Activated T-cell treated with anti-CD3 and anti-CD28 coated beads, Interleukin-2, amount 50 U/mL, for 1 hour (primary cell): ENCODE results near the gene HOXD11.

Experiments used
- DNase-seq: peaks from one replicate; pipeline ENCODE4 v3.0.0-alpha.2; 2020

The HOXD11 gene

DNA sequence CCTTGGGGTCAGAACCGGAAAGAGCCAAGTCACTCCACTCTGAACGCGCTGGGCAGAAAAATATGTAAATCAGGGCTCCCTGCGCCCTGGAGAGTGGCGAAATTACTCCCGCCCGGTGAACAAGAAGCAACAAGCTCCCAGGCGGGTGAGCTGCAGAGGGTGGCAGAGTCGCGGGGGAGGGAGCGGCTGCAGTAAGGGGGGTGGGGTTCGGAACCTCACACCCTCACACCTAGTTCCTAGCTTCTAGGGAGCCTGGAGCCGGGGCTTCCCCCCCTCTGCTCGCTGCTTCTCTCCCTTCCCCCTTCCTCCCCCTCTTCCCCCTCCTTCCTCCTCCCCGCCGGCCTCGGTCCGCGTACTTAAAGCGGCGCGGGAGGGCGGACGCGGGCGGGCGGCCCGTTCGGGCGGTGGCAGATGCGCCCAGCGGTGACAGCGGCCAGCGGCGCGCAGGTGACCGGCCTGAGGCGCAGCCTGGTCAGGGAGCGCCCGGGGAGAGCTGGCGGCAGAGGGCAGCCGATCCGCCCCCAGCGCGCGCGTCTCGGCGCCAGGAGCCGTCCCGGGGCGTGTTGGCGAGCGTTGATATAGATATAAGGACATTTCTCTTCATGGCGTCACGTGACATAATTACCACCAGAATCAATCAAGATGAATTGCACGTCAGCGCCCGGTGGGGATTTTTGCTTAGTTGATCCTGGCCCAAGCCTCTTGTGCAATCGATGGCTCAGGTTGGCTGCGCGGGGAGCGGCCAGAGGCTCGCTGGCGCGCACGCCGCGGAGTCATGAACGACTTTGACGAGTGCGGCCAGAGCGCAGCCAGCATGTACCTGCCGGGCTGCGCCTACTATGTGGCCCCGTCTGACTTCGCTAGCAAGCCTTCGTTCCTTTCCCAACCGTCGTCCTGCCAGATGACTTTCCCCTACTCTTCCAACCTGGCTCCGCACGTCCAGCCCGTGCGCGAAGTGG lies at the start of gene HOXD11:
Gene HOXD11, plus strand, starts transcription at position 700 of the 959 bp plus-strand sequence. Its CDS starts 76 bp downstream, at position 776.
- peak; percentile 28 for DNase-seq

DNA sequence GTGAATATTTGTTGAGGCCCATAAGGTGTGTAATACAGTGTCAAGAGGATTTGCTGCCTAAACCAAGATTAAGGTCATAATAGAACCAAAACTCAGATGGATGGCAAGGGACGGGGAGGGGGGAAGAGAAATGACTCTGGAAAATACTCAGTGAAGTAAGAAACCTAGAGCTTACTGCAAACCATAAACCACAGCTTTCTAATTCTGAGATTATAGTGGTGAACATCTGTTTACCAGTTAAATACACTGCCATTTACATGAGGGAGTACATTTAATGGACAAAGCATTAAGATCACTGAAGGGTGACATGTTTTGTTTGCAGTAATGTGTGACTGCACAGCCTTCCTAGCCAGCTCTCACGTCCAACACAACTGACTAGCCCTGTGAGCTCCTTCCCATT lies 43.1 kb upstream of the HOXD11 start:
- no peak for DNase-seq

DNA sequence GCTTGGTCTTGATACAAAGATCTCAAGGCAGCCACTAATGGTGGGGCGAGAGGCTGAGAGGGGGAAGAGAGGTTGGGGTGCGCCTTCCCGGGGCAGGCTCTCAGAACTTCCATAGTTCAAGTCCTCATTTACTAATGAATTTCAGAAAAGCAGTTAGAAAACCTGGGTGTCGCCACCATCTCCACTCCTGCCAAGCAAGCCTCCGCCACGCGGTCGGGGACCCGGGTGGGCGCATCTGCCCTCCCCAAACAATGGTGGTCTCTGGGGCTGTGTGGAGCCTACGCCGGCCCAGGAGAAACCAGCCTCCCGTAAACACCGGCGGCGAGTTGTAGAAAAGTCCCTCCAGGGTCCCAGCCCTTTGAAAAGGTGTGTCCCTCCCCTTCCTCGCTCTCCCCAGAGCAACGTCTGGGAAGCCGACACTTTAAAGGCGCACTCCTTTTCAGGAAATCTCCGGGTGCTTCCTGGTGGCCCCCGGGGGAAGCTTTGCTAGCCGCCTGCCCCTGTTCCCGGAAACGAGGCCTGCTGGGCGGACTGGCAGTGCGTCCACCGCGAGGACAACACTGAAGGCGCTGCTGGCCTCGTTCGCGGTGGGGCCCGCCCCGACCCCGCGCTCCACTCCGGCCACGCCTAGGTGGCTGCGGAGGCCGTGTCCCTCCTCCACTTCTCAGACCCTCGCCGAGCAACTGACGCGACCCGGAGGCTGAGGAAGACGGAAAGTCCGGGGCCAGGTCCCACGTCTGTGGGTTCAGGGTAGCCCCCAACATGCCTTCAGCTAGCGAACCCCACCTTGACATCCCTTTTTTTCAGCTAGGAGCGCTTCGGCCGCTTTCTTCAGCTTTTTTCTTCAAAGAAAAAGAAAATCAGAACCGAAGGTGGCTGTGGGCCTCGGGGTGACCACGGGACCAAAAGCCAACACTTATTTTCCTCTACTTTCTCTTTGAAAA lies 40.2 kb upstream of the HOXD11 start:
- DNase-seq, result no peak

DNA sequence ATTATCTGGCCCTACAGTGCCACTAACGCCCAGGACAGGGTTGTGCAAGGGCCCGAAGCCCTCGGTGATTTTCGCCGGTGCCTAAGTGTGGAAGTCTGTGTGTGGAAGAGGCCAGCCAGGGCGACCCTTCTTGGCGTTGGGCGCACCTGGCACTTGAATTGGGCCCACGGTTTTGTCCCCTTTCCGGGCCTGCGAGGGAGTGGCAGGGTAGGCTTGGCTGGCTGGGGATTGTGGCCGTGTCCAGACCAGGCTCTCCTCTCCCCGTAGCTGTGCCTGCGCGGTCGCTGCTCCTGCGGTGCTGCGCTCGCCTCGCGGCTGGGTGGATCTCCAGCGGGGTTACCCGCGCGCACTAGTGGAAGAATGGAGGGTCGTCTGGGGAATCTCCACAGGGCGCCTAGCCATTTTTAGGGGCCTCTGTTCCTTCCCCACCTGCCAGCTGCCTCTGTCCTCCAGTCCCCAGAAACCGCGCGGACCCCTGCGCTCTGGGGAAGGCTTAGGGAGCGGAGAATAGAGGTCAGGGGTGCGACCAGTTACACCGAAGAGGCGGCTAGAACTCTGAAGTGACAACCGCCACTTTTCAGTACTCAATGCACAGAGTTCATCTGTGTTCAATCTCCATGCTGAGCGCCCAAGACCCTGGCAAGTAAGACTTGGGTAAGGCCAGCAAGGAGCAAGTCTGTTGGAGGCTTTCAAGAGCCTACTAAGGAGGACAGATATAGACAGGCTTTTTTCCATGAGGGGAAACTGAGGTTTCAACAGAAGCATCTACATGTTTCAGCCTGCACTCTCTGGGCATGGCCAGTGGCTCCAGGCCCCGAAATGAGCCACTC lies 39.3 kb upstream of the HOXD11 start:
- no peak for DNase-seq

DNA sequence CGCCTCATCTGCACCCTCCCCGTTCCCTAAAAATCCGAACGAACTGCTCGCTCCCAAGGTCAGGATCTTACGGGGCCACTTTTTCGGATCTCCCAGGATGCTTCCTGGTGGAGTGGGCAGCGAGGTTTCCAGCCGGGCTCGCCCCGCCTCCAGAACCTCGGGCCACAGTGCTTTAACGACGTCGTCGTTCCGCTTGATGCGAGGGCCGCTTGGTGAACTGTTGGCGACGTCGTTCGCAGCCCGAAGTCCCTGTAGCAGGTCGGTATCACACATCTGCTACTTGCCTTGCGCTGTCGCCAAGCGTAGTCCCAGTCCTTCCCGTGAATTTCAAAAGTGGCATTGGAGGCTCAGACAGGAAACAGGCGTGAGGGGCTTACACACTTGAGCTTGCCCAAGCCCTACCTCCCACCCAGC lies 38.7 kb upstream of the HOXD11 start:
- no peak for DNase-seq

DNA sequence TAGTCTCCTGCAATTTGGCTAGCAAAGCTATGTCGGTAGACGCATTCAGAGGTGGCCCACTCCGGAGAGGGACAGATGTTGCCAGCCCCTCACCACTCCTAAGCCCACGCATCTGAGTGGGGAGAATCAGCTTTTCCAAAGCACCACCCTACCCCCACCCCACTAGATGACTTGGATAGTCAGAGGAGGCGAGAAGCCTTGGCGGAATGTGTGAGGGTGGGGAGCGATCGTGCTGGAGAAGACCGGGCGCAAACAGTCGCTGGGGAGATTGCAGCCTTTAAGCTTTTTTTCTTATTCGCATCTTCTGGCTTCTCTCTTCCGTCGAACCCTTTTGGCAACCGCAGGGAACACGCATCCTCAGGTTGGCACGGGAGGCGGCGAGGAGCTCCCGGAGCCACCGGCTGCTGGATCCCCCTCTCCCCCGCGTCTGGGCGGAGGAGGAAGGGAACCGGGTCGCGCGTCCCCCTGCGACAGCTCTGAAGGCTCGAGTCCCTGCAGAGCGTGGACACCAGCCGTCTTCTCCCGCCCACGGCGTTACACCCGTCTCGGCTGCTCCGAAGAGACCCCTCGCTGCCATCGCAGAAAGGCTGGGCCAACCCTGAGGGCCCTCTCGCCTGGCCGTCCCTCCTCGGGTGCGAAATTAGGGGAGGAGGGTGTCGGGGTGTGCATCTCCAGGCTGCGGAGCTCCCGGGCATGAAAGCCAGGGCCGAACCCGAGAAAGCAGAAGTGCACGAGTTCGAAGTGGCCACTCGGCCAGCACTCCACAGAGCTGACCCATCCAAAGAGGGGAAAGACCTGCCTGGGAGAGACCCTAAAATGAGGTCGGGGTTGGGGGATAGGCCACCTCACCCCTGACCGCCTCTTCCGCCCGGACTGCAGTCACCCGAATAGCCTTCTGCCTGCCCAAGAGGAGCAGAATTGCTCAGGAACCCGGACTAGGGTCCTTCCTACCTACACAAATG lies 35.5 kb upstream of the HOXD11 start:
- DNase-seq, result no peak

DNA sequence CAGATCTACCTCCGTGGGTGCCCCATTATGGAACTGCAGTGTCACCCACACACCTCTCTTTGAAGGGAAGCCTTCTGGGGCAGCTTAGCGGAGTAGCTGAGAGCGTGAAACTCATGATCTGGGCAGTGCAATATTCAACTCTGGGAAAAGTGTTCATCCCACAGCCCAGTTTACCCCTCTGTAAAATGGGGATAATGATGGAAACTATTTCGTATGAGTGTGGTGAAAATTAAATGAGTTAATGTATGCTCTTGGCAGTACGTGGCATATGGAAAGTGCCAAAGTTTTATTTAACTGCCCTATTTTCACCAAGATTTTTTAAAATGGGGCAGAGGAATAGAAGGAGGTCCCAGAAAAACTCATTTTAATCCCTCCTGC lies 34.8 kb upstream of the HOXD11 start:
- no peak for DNase-seq

DNA sequence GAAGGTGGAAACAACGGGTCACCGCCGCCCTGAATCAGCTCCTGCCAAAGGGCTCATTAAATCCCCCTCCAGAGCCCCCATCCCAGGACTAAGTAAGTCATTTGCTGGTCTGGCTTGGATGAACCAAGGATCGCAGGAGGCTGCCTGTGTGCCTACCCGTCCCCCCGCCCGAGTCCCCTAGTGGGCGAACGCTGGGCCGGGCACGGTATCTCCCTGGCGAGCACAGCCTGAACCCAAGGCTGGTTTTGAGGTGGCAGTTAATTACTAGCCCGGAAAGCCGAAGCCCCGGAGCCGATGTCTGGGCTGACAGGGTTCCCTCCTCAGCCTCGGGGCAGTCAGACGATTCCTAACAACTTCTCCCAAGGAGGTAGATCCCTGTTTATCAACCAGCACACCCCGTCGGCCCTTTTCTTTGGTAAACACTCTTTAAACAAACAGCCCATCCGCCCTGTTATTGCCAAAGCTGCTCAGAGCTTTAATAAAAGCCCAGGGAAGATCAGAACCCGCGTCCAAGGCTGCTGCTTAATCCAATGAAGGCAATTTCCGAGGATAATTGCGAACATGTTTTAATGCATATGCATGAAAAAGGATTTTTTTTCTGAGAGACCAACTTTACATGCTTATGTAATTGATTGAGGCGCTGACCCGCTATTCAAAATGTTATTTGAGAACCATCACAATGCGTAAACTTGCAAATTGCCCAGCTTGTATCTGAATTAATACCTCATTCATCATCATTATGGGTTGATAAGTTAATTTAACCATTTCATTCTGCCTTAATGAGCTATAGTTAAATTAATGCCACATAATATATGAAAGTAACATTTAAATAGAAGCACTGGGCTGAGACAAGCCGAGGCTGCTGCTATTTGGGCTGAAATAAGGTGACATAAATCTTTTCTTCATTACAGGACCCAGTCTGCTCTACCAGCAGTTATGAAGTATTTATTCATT lies 33.9 kb upstream of the HOXD11 start:
- no peak for DNase-seq

DNA sequence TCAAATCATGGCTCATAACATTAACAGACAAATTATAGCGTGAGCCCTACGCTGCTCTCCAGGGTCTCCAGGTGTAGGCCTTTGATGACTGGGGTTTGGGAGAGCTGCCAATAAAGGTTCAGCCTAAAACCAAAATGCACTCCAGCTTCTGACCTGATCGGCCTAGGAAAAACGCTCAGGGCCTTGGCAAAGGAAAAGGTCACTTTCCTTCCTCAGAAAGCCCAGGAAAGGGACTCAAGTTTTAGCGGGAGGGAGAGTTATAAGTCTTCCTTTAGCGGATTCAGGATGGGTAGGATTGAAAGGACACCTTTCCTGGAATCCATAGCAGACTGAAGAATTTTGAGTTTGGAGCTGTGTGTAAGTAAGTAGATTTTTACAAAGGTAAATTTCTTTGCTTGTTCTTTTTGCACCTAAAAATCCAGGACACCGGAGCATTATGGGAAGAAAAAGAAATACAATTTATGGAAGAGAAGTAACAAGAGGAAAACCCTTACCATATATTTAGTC lies 32.1 kb upstream of the HOXD11 start:
- no peak for DNase-seq

DNA sequence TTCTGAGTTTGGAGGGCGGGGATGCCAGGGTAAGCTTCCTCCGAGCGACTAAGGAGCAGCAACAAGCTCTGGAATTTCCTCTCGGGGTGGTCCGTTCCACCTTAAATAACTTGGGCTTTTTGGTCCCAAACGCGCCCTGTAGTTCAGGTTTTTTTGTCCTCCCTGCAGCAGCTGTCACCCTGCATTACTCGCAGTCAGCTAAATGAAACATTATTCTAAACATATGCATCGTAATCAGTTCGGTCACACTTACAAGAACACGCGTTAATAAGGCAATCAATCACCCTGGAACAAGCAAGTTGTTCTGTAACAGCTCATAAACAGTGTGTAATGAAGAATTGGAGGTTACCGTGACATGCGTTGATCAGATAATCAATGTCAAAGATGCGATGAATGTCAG lies 31.6 kb upstream of the HOXD11 start:
- no peak for DNase-seq

DNA sequence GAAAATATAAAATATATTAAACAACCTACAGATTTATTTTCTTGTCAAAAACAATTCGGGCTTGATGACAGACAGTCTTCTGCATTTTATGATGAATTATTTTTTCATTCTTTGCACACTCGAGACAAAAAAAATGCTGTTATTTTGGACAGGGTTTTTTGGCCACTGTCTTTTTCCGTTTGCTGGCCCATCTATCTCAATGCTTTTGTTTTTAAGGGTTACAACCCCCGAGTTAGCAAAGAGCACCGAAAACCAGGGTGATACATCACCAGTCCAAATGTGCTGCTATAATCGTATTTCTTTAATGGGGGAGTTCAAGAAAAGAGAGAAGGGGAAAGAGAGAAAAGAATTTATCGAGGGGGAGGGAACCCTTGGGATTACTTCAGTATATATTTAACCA lies 31.0 kb upstream of the HOXD11 start:
- DNase-seq, result no peak

DNA sequence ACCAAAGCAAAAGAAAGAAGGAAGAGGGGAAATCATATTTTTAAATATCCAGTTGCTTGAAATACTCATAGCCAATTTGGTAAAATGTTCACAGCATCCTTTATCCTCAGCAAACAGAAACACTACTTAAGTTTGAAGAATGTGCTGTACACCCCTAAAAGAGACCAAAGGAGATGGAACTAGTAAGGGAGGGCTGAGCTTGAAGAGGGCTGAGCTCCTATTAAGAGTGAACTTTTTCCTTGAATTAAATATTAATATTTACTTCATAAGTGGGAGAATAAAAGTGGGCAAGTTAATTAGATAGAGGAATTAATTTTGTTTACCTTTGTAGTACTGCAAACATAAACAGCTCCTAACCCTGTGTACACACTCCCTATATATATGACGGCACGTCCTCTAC lies 30.3 kb upstream of the HOXD11 start:
- DNase-seq, result no peak

DNA sequence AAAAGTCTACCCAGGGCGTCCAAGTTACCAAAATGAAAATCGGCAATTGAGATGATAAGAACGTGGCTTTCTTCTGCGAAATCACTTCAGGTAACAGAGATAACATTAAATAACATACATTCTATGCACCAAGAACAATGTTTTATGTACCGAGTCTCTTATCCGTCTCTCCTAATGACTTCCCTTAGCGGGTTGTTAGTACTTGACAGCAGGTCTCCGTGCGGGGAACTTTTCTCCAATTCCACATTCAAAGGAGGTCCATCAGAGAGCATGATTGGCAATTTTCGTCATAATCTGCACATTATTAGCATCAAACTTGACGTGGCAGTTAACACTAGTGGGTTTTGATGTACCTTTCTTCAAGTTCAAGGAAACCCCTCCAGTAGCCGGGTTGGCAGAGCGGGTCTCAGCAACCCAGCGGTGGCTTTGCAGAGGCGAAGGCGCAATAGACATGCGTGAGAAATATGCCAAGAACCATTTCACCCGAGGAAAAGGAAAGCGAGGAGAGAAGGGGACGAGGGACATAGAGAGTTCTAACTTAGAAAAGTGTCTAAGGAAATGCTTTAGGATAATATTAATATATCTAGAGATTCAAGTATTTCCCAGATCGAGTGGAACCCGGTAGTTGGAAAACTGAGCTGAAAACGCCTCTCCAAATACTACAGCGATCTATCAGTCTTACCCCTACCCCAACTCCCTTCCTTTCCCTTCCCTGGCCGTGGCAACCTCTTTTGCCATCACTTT lies 28.4 kb upstream of the HOXD11 start:
- no peak for DNase-seq

DNA sequence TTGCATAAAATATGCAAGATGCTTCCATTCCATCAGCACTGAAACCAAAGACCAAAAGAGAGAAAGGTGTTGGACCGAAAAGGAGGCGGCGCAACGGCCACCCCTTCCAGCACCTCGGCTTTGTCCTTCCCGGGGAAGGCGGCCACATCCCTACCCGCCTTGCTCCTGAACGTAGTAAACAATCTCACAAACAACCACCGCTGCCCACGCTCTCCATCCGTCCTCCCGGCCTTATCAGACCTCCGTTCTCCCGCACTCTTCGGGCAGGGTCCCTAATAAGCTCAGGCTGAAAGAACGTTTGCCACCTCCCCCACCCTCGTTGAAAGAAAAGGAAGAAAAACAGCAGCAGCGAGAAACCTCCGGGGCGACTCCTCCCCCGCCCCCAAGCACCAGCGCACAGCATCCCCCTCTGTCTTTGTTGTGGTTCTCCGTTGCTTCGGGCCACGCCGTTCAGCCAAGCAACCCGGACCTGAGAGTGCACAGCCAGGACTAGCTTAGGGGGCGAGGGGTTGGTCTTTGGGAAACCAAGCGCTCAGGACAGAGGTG lies 27.7 kb upstream of the HOXD11 start:
- no peak for DNase-seq

DNA sequence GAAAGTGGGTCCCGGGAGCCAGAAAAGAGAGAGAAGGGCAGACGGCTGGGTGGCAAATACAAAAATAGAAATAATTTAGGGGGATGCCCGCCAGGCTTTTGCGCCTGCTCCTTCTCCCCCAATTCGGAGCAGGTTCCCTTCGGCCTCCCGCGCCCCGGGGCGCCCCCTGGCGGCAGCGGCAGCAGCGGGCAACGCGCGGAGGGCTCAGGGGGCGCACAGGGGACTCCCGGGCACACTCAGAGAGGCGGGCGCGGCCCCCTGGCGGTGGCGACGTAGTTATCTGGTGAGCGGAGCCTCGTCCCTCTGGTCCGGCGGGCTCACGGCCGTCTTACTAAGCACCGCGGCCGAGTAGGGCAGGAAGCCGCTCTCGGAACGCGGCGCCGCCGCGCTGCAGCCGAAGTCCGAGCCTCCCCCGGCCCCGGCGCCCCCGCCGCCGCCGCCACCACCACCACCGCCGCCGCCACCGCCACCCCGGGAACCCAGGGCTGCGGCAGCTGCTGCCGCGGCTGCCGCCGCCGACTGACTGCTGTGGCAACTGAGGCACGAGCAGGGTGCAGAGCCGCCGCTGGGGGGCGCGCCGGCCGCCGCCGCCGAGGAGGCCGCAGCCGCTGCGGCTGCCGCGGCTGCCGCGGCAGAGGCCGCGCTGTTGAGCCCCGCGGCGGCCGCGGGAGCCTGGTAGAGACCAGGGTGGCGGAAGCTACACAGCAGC lies 27.1 kb upstream of the HOXD11 start:
- DNase-seq, result no peak

DNA sequence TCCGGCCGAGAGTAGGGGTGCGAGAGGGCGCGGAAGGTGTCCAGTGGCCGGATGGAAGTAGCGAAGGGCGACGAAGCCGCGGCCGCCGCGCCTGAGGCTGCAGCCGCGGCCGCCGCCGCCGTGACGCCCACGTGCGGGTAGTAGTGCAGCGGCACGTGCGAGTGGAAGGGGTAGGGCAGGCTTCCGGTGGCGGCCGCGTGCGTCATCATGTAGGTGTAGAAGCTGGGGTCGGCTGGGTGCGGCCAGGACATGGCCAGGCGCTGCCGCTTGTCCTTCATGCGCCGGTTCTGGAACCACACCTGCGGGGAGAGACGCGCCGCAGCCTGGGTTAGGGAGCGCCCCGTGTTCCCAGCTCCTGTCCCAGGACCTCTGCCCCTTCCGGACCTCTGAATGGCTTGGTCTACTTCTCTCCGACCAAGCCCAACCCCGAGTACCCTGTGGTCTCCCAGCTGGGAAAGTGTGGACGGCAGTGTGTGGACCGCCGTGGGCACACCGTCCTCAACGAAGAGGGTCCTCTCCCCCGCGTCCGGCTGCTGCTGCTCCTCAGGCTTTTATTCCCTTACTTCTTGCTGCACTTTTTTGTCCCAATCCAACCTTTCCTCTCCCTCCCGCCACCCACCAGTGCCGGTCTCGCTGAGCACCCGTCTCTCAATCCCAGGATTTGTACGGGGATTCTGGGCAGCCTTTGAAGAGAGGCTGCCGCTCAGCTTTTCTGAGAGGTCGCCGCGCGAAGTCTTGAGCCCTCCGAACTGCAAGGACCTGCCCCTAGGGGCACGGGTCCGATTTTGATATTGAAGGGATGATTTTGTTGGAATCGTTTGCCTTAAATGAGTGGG lies 26.3 kb upstream of the HOXD11 start:
- DNase-seq, result no peak

DNA sequence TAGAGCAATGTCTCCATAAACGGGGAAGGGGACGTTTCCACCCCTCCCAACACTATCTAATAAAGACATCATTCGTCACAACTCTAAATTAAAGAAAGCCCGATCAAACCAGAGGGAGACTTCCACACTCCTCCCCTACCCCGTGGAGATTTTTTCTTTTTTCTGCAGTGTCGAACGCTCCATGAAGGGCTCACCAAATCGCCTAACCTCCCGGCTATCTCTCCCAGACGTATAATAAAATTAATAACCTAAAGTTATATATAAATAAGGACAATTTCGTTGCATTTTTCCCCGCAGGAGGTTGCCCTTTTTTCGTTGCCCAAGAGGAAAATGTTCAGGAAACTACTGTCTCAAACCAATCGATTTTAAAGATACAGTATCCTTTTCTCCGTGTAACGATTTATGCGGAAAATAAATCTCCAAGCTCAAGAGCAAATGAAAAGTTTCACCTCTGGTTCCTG lies 25.7 kb upstream of the HOXD11 start:
- DNase-seq, result no peak
